Epithelial cell of prostate (primary cell): ENCODE data around the gene KBTBD12.

ENCODE experiments used
- DNase-seq: peaks from one replicate; pipeline ENCODE4 v3.0.0-alpha.2; 2011; ENCODE audit warnings: low read depth, low spot score
- H3K27ac ChIP-seq: fragments of 450-650 bp; 2 replicates; pipeline ENCODE4 v1.5.1; 2017; ENCODE audit warnings: mild to moderate bottlenecking

The KBTBD12 gene

GRCh38 chr3:127942613-127943012 is 27.6 kb downstream of the KBTBD12 start:
- DNase-seq: no peak
- no peak overlapping the region for H3K27ac ChIP-seq

- DNase-seq: no peak
- H3K27ac ChIP-seq: no peak overlapping the region
Measured at GRCh38 chr3:127948211-127948610, 33.2 kb downstream of the KBTBD12 start.

GRCh38 chr3:127949446-127950055 is 34.5 kb downstream of the KBTBD12 start:
- no peak for DNase-seq
- H3K27ac ChIP-seq: no peak overlapping the region

- H3K27ac ChIP-seq: no peak overlapping the region
Measured at GRCh38 chr3:127951276-127951675, 36.2 kb downstream of the KBTBD12 start.

GRCh38 chr3:127953091-127954035 is 38.3 kb downstream of the KBTBD12 start:
- no peak for DNase-seq
- no peak overlapping the region for H3K27ac ChIP-seq

More at GRCh38 chr3:127951276-127951675, 36.2 kb downstream of the KBTBD12 start:
- DNase-seq: no peak

GRCh38 chr3:127954640-127955039 is 39.6 kb downstream of the KBTBD12 start:
- DNase-seq: no peak
- H3K27ac ChIP-seq: no peak overlapping the region

- DNase-seq: no peak
- H3K27ac ChIP-seq: no peak overlapping the region
Measured at GRCh38 chr3:127955728-127956127, 40.7 kb downstream of the KBTBD12 start.

GRCh38 chr3:127959041-127959440 is 44.0 kb downstream of the KBTBD12 start:
- peak overlapping the region; percentile 60 for H3K27ac ChIP-seq
- no peak for DNase-seq

- H3K27ac ChIP-seq: peak overlapping the region; percentile 60
- DNase-seq: no peak
Measured at GRCh38 chr3:127959873-127960272, 44.8 kb downstream of the KBTBD12 start.

- DNase-seq: no peak
- no peak overlapping the region for H3K27ac ChIP-seq
Measured at GRCh38 chr3:127960421-127960965, 45.5 kb downstream of the KBTBD12 start.

- DNase-seq: no peak
- H3K27ac ChIP-seq: peak overlapping the region; percentile 63
Measured at GRCh38 chr3:127961124-127961523, 46.1 kb downstream of the KBTBD12 start.

- peak; percentile 96 for DNase-seq
- H3K27ac ChIP-seq: peak overlapping the region; percentile 63
Measured at GRCh38 chr3:127961963-127962362, 46.9 kb downstream of the KBTBD12 start.

- peak overlapping the region; percentile 63 for H3K27ac ChIP-seq
- DNase-seq: no peak
Measured at GRCh38 chr3:127962937-127963336, 47.9 kb downstream of the KBTBD12 start.

- DNase-seq: no peak
- H3K27ac ChIP-seq: peak overlapping the region; percentile 8
Measured at GRCh38 chr3:127964053-127964452, 49.0 kb downstream of the KBTBD12 start.

GRCh38 chr3:127964816-127965215 is 49.8 kb downstream of the KBTBD12 start:
- DNase-seq: no peak

GRCh38 chr3:127967316-127967715 is 52.3 kb downstream of the KBTBD12 start:
- no peak overlapping the region for H3K27ac ChIP-seq
- no peak for DNase-seq

More at GRCh38 chr3:127964816-127965215, 49.8 kb downstream of the KBTBD12 start:
- no peak overlapping the region for H3K27ac ChIP-seq

GRCh38 chr3:127970966-127971592 is 56.0 kb downstream of the KBTBD12 start:
- DNase-seq: no peak
- no peak overlapping the region for H3K27ac ChIP-seq

GRCh38 chr3:127974226-127974625 is 59.2 kb downstream of the KBTBD12 start:
- H3K27ac ChIP-seq: no peak overlapping the region
- no peak for DNase-seq

GRCh38 chr3:127975153-127976029 is 60.4 kb downstream of the KBTBD12 start:
- DNase-seq: no peak
- H3K27ac ChIP-seq: no peak overlapping the region

GRCh38 chr3:127978636-127979035 is 63.6 kb downstream of the KBTBD12 start:
- DNase-seq: no peak
- H3K27ac ChIP-seq: no peak overlapping the region
